GM12878 (cell line): ENCODE results near the gene AHCY. TPM values are rescaled to one million over a fixed set of nuclear protein-coding genes. Genes with fewer than 3 reads are reported as not detected.

Experiments
- ATAC-seq: fragments of 200-7000 bp; cut with Tn5 transposase; 3 replicates; pipeline ENCODE4 v1.9.1; 2020; ENCODE audit warnings: mild to moderate bottlenecking, moderate library complexity
- BruUV-seq: library from RNA; stranded (reverse); fragments of 400-500 nt; replicated peaks from 2 replicates; lab custom pipeline; 2021; lab: Mats Ljungman, UMichigan
- CTCF ChIA-PET: fragments of 300-600 bp; sonication (Branson Sonifier 250); formaldehyde crosslinking; extraction: SDS; loops from one replicate; lab custom pipeline; 2021; ENCODE audit warnings: inconsistent platforms; lab: Yijun Ruan, JAX
- POLR2A ChIA-PET: fragments of 350-600 bp; formaldehyde crosslinking; extraction: SDS; loops from one replicate; lab custom pipeline; 2021; ENCODE audit warnings: inconsistent platforms; lab: Charles Lee
- RAD21 ChIA-PET: fragments of 300-600 bp; sonication (Branson Sonifier 250); formaldehyde crosslinking; loops from one replicate; lab custom pipeline; 2023; ENCODE audit warnings: antibody characterized with exemption; ENCODE audit not compliant: unreplicated experiment; lab: Charles Lee
- SMC1A ChIA-PET: fragments of 300-600 bp; sonication (Branson Sonifier 250); formaldehyde crosslinking; loops from one replicate; lab custom pipeline; 2023; ENCODE audit not compliant: unreplicated experiment, uncharacterized antibody; lab: Charles Lee
- DNase-seq: peaks from one replicate; pipeline ENCODE4 v3.0.0-alpha.2; 2011; ENCODE audit warnings: low read depth, low spot score
- FAIRE-seq: peaks from 3 replicates; lab custom pipeline; 2011; peaks lifted over from hg19 to GRCh38; lab: Jason Lieb, UNC
- H2AFZ ChIP-seq: 2 replicates; pipeline ENCODE4 v1.6.0; 2011; ENCODE audit warnings: low read depth, low read length, control low read depth; ENCODE audit not compliant: control insufficient read depth
- H3K27ac ChIP-seq: 2 replicates; pipeline ENCODE4 v1.5.1; 2011; ENCODE audit warnings: control low read depth; ENCODE audit not compliant: control insufficient read depth, insufficient read depth
- H3K27me3 ChIP-seq, 2 experiments: replicated peaks in 1 of 2; 2 replicates each; pipeline versions ENCODE4 v1.6.0 to v1.6.1; 2011; ENCODE audit warnings: low read length in 1 of 2; ENCODE audit not compliant: control insufficient read depth in 2 of 2, insufficient read depth in 2 of 2
- H3K36me3 ChIP-seq, 2 experiments: 2 replicates each; pipeline ENCODE4 v1.5.1; 2011; ENCODE audit warnings: low read length in 1 of 2; ENCODE audit not compliant: control insufficient read depth in 2 of 2, insufficient read depth in 2 of 2
- H3K4me1 ChIP-seq: 2 replicates; pipeline ENCODE4 v1.6.1; 2011; ENCODE audit warnings: mild to moderate bottlenecking, low read length, moderate library complexity, mixed read lengths; ENCODE audit not compliant: control insufficient read depth, insufficient read depth
- H3K4me2 ChIP-seq: 2 replicates; pipeline ENCODE4 v1.6.0; 2011; ENCODE audit warnings: control low read depth; ENCODE audit not compliant: control insufficient read depth, insufficient read depth
- H3K4me3 ChIP-seq: fragments of 200-600 bp; sonication (generic); 2 replicates; pipeline ENCODE4 v1.5.1; 2016
- H3K79me2 ChIP-seq: 2 replicates; pipeline ENCODE4 v1.6.0; 2011; ENCODE audit warnings: low read length; ENCODE audit not compliant: control insufficient read depth, insufficient read depth
- H3K9ac ChIP-seq: 2 replicates; pipeline ENCODE4 v1.8.0; 2011; ENCODE audit warnings: low read length, control low read depth, mixed read lengths; ENCODE audit not compliant: control insufficient read depth, insufficient read depth
- H3K9me3 ChIP-seq: replicated peaks from 3 replicates; pipeline ENCODE4 v1.5.1; 2011; ENCODE audit warnings: mild to moderate bottlenecking, low read length; ENCODE audit not compliant: control insufficient read depth, insufficient read depth
- H4K20me1 ChIP-seq: 2 replicates; pipeline ENCODE4 v1.6.0; 2011; ENCODE audit not compliant: control insufficient read depth, insufficient read depth
- ATF3 ChIP-seq: IDR thresholded peaks from 2 replicates; pipeline ENCODE4 v1.6.1; 2011; ENCODE audit warnings: low read depth, mild to moderate bottlenecking, low read length, moderate library complexity, borderline replicate concordance; ENCODE audit errors: extremely low read depth
- BCL11A ChIP-seq: IDR thresholded peaks from 2 replicates; pipeline ENCODE4 v1.6.1; 2011; ENCODE audit warnings: low read depth, low read length
- BRCA1 ChIP-seq: IDR thresholded peaks from 2 replicates; pipeline ENCODE4 v1.6.1; 2011; ENCODE audit warnings: low read depth, low read length, improper control_type of control experiment
- CBX5 ChIP-seq: sonication (generic); IDR thresholded peaks from 2 replicates; pipeline ENCODE4 v1.6.1; 2016; ENCODE audit warnings: low read depth, moderate library complexity, mild to moderate bottlenecking, inconsistent platforms
- DPF2 ChIP-seq: fragments of 450-650 bp; IDR thresholded peaks from 2 replicates; pipeline ENCODE4 v1.6.1; 2017; ENCODE audit warnings: mild to moderate bottlenecking
- EZH2 ChIP-seq: IDR thresholded peaks from 2 replicates; pipeline ENCODE4 v1.6.1; 2012; ENCODE audit warnings: low read depth, mild to moderate bottlenecking, control low read depth, inconsistent platforms, low read length, borderline replicate concordance; ENCODE audit not compliant: control insufficient read depth
- GATAD2B ChIP-seq: fragments of 450-650 bp; conservative IDR thresholded peaks from 2 replicates; pipeline ENCODE4 v1.6.1; 2017; ENCODE audit warnings: low read depth, mild to moderate bottlenecking, moderate library complexity
- HCFC1 ChIP-seq: fragments of 150-350 bp; IDR thresholded peaks from 2 replicates; pipeline ENCODE4 v1.6.1; 2014; ENCODE audit warnings: low read length
- IRF4 ChIP-seq: IDR thresholded peaks from 2 replicates; pipeline ENCODE4 v1.6.1; 2011; ENCODE audit warnings: low read depth, low read length
- JUNB ChIP-seq: IDR thresholded peaks from 2 replicates; pipeline ENCODE4 v1.6.1; 2016; ENCODE audit warnings: antibody characterized with exemption, mild to moderate bottlenecking
- MYB ChIP-seq: fragments of 150-350 bp; IDR thresholded peaks from 2 replicates; pipeline ENCODE4 v1.6.1; 2014; ENCODE audit warnings: mild to moderate bottlenecking, low read depth, low read length, borderline replicate concordance
- NBN ChIP-seq: fragments of 450-650 bp; IDR thresholded peaks from 2 replicates; pipeline ENCODE4 v1.6.1; 2016
- PBX3 ChIP-seq: IDR thresholded peaks from 2 replicates; pipeline ENCODE4 v1.6.1; 2011; ENCODE audit warnings: mild to moderate bottlenecking, low read depth, low read length, moderate library complexity; ENCODE audit not compliant: insufficient replicate concordance
- RUNX3 ChIP-seq: IDR thresholded peaks from 2 replicates; pipeline ENCODE4 v1.6.1; 2012; ENCODE audit warnings: low read length, inconsistent platforms
- TCF12 ChIP-seq: IDR thresholded peaks from 2 replicates; pipeline ENCODE4 v1.6.1; 2011; ENCODE audit warnings: low read depth, mild to moderate bottlenecking, low read length
- USF1 ChIP-seq: IDR thresholded peaks from 2 replicates; pipeline ENCODE4 v1.6.1; 2011; ENCODE audit warnings: borderline replicate concordance, low read depth, mild to moderate bottlenecking, moderate library complexity, mixed read lengths, low read length; ENCODE audit not compliant: insufficient read depth; ENCODE audit errors: extremely low read length
- ZBTB40 ChIP-seq: fragments of 450-650 bp; IDR thresholded peaks from 2 replicates; pipeline ENCODE4 v1.6.1; 2016; ENCODE audit warnings: mild to moderate bottlenecking, moderate library complexity, borderline replicate concordance
- ZNF384 ChIP-seq: IDR thresholded peaks from 2 replicates; pipeline ENCODE4 v1.6.1; 2012; ENCODE audit warnings: low read depth, mild to moderate bottlenecking, low read length, improper control_type of control experiment, borderline replicate concordance
- WGBS: methylation state at CpG from one replicate; pipeline ENCODE4 v1.1.6; 2016; ENCODE audit warnings: low lambda C conversion rate; ENCODE audit not compliant: insufficient replicate concordance, insufficient coverage; ENCODE audit errors: missing lambda C conversion rate; 5-methylcytosine and 5-hydroxymethylcytosine counted together
- in situ Hi-C: fragments of 300-500 bp; cut with MboI; formaldehyde crosslinking; loops from 9 replicates; pipeline ENCODE4 v1.14.3; 2018; ENCODE audit warnings: mixed read lengths
- intact Hi-C: fragments of 100-400 bp; cut with micrococcal nuclease; formaldehyde crosslinking; loops from one replicate; pipeline ENCODE4 v1.14.2; 2022; ENCODE audit not compliant: unreplicated experiment
- polyA plus RNA-seq, 11 experiments: library from polyadenylated mRNA; depleted of rRNA in 4 of 11; unstranded in 6 of 11; stranded (reverse) in 5 of 11; fragments of >200 nt; fragmentation: Nextera tagmentation in 4 of 11; fragmentation: Illumina TruSeq in 1 of 11; extraction: Ambion mirVana in 4 of 11; extraction: Trizol in 1 of 11; gene quantifications; 1 replicate in 1 of 11; 2 replicates in 10 of 11; pipeline versions ENCODE4 v1.2.1 to v1.2.3, GENCODE V29; 2011 to 2016; ENCODE audit warnings: inconsistent platforms in 2 of 11, missing spikeins in 2 of 11, low read depth in 1 of 11
- total RNA-seq, 4 experiments: library from RNA; depleted of rRNA in 3 of 4; stranded (reverse); fragments of >200 nt in 3 of 4; fragmentation: Illumina TruSeq in 1 of 4; extraction: Trizol in 1 of 4; gene quantifications; 2 replicates each; pipeline versions ENCODE4 v1.2.1 to v1.2.3, GENCODE V29; 2013 to 2021

The AHCY gene
- total and polyA plus RNA-seq, 10 of the 15 experiments (the other 5 are each of a cell fraction or from before 2014, with no cell fraction given) = 84.9 to 223 (median 181) TPM

- TF ChIP-seq GATAD2B (no peak), NBN (0 out of 2 replicates have a peak, but pooled peaks have one; percentile 43), EZH2 (no peak), JUNB (no peak; the same call in 1 of the 2 replicates), TCF12 (no peak)
These were observed 53.9 kb downstream of the AHCY start (continued) for GRCh38 chr20:34249291-34249690.

GRCh38 chr20:34246126-34246626 lies 57.0 kb downstream of the AHCY start:
- Histone ChIP-seq H3K27me3 (no peaks in the 10 kb centered on the region), H3K4me3 (no peak overlapping the region), H3K9me3 (no peaks in the 10 kb centered on the region), H3K27ac (no peak overlapping the region), H4K20me1 (no peaks in the 10 kb centered on the region), H2AFZ (no peak overlapping the region), H3K79me2 (no peaks in the 10 kb centered on the region), H3K9ac (no peak overlapping the region), H3K36me3 (no peaks in the 10 kb centered on the region), H3K4me1 (peaks cover 3% of the 10 kb centered on the region; the same call in 1 of the 2 replicates), H3K4me2 (no peak overlapping the region)
- intact Hi-C loops (no loop called here), in situ Hi-C loops (no loop called here)
- FAIRE-seq (no peak), ATAC-seq (no peak), DNase-seq (no peak)
- ChIA-PET SMC1A (interaction anchor here (0.7 kb wide), 1 partner anchor 447 kb away, joined by 3 read pairs; no protein-coding TSS in a partner anchor), CTCF (no interaction called here), POLR2A (no interaction called here), RAD21 (interaction anchor here (0.6 kb wide), 1 partner anchor 11 kb away, joined by 4 read pairs; no protein-coding TSS in a partner anchor)
- BruUV-seq = no TSS peak
- TF ChIP-seq DPF2 = no peak
- TF ChIP-seq MYB = no peak
- no peak for TF ChIP-seq RUNX3
- no peak for TF ChIP-seq ZBTB40
- TF ChIP-seq CBX5 = no peak
- no peak for TF ChIP-seq PBX3
- TF ChIP-seq ZNF384 = no peak
- no peak for TF ChIP-seq IRF4
- no peak for TF ChIP-seq TCF12
- no peak for TF ChIP-seq BCL11A
- TF ChIP-seq BRCA1 = no peak
- TF ChIP-seq HCFC1 = no peak
- TF ChIP-seq USF1 = no peak
- TF ChIP-seq NBN = no peak
- TF ChIP-seq ATF3 = no peak
- WGBS = 75% methylated on average over 2 of the region's 2 CpGs
